Adipocyte (in vitro differentiated cells): ENCODE data around the gene DAB2.
A peak's percentile ranks its signal among the peaks of the same experiment; 100 is the strongest.

Experiments used
- DNase-seq: peaks from one replicate; pipeline ENCODE4 v3.0.0-alpha.2; 2015; ENCODE audit warnings: low read depth
- H3K27me3 ChIP-seq: replicated peaks from 2 replicates; pipeline ENCODE4 v1.7.0; 2013; ENCODE audit warnings: mild to moderate bottlenecking, low read length, moderate library complexity; ENCODE audit not compliant: control insufficient read depth, insufficient read depth
- H3K36me3 ChIP-seq: 2 replicates; pipeline ENCODE4 v1.7.0; 2013; ENCODE audit warnings: low read length, mild to moderate bottlenecking, moderate library complexity; ENCODE audit not compliant: control insufficient read depth, insufficient read depth, severe bottlenecking
- H3K4me1 ChIP-seq: 2 replicates; pipeline ENCODE4 v1.7.0; 2013; ENCODE audit warnings: mild to moderate bottlenecking, low read length, moderate library complexity; ENCODE audit not compliant: control insufficient read depth, insufficient read depth
- H3K4me3 ChIP-seq: 2 replicates; pipeline ENCODE4 v1.7.0; 2013; ENCODE audit warnings: mild to moderate bottlenecking, low read length, moderate library complexity
- H3K9ac ChIP-seq: 2 replicates; pipeline ENCODE4 v1.7.0; 2013; ENCODE audit warnings: mild to moderate bottlenecking, low read length, moderate library complexity
- H3K9me3 ChIP-seq: 2 replicates; pipeline ENCODE4 v1.7.0; 2013; ENCODE audit warnings: mild to moderate bottlenecking, low read length, moderate library complexity; ENCODE audit not compliant: control insufficient read depth

DAB2 gene

DNA sequence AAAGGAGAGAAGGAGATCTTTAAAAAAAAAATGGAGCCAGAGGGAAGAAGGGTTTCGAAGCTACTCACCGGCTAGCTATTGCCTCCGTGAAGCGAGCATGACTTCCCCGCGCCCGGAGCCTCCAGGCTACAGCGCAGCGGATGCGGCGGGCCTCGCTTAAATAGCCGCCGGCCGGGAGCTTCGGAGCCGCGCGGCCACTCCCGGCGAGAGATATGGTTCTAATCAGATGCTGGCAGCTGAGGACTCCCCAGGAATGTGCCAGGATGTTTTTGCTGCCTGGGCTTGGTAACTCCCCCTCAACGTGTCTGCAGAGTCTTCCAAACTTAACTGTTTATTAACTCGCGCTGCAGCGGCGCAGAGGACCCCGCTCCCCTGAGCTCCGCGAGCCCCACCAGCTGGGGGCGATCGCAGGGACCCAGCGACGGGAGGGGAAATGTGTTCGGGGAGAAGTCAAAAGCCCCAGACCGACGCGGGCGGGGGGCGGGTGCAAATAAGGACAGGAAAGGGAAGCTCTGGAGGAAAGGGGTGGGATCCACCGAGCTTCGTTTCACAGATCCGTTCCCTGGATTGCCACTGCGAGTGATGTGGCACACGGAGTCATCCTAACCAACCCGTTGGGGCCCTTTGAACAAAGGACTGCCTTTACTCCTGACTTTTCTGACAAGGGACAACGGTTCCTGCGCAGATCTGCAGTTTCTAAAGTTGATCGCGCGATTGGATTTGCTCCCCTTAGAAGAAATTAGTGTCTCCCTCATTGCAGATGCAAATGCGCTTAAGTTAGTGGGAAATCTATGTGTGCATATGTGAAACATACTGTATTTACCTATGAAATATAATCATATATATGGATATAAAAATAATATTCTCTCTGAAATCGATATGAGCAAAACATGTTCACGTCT is at the start of gene DAB2:
Gene DAB2, minus strand, starts transcription at position 245 of the 902 bp plus-strand sequence. CDS start 30,660 bp downstream, outside the sequence.
- Histone ChIP-seq H3K4me1 (peaks cover 55% of the 10 kb centered on the region), H3K9me3 (no peaks in the 10 kb centered on the region), H3K36me3 (peaks cover 5% of the 10 kb centered on the region), H3K9ac (peak within 1 kb of the TSS; percentile 98), H3K27me3 (no peaks in the 10 kb centered on the region), H3K4me3 (peak within 1 kb of the TSS; percentile 96)
- peak; percentile 97 for DNase-seq

GRCh38 chr5:39473156-39473775 is 48.5 kb upstream of the DAB2 start:
- Histone ChIP-seq H3K27me3 (no peaks in the 10 kb centered on the region), H3K4me1 (peaks cover 40% of the 10 kb centered on the region), H3K9ac (no peak overlapping the region), H3K4me3 (no peak overlapping the region), H3K36me3 (no peaks in the 10 kb centered on the region), H3K9me3 (no peaks in the 10 kb centered on the region)
- DNase-seq: peak; percentile 59

DNA sequence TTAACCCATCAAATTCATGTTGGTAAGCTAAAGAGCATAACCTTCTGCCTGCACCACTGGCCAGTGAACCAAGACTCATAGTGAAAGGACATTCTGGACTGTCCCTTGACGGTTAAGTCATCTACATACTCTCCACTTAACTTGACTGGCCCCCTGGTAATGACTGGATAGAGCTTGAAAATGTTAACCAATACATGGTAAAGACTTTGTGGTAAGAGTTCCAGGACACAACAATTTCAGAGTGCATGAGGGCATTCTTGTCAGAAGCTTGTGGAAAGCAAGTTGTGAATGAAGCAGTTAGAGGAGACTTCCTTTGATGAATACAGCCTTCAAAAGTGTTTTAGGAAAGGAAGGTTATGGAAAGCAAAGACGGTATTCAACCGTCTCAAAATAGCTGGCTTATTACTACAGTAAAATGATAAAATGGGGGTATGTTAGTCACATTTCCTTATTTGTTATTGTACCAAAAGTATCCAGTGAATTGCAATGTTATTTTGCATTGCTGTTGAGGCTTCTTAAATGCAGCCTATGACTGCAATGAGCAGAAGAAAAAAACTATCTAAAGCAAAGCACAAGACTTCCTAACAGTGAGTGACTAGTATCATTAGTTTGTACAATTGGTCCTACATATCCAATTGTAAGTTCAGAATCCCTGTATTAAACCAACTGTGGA is 47.2 kb upstream of the DAB2 start:
- no peaks in the 10 kb centered on the region for H3K27me3 ChIP-seq
- H3K9ac ChIP-seq: no peak overlapping the region
- peaks cover 36% of the 10 kb centered on the region for H3K4me1 ChIP-seq
- no peaks in the 10 kb centered on the region for H3K9me3 ChIP-seq
- no peak overlapping the region for H3K4me3 ChIP-seq
- H3K36me3 ChIP-seq: no peaks in the 10 kb centered on the region
- no peak for DNase-seq

DNA sequence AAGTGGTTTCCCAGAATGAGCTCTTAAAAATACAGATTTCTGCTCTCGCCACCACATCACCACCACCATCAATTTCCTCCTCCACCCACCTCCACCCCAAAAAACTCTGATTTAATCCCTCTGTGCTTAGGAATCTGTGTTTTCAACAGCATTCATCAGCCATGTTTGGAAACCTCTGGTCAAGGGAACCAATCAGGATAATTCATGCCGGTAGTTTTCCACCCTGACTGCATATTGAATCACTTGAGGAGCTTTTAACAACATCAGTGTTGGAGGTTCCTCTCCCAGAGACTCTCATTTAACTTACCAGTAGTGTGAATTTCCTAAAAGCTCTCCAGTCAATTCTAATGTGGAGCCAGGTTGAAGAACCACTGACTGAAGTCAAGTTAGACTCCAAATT is 46.0 kb upstream of the DAB2 start:
- Histone ChIP-seq H3K9ac (no peak overlapping the region), H3K4me1 (peaks cover 25% of the 10 kb centered on the region), H3K36me3 (no peaks in the 10 kb centered on the region), H3K4me3 (no peak overlapping the region), H3K9me3 (no peaks in the 10 kb centered on the region), H3K27me3 (no peaks in the 10 kb centered on the region)
- DNase-seq: no peak

DNA sequence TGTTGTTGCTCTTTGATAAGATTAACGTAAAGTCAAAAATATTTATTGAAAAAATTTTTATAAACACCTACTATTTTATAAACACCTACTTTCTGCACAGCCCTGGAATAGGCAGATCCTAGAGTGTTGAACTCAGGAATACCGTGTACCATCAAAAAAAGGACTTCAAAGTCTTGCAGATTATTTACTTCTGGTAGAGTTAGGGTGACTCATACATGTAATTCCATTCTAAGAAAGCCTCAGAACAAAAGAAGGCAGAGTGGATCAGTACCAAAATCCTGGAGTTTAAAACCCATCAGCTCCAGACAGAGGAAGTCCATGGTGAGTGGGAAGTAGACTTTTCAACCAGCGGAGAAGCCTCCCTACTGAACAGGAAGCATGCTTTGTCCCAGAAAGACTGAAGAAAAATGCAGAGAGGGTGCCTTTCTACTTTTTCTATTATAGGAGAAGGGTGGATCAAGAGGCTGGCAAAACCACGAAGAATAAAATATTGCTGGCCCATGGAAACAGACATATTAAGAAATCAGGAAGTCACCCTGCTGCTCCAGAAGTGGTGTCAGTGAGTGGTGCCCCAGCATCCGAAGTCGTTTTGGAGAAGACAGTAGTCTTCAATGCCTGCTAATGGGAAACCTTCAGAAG is 45.1 kb upstream of the DAB2 start:
- Histone ChIP-seq H3K27me3 (no peaks in the 10 kb centered on the region), H3K4me3 (no peak overlapping the region), H3K36me3 (no peaks in the 10 kb centered on the region), H3K9ac (no peak overlapping the region), H3K9me3 (no peaks in the 10 kb centered on the region), H3K4me1 (peaks cover 17% of the 10 kb centered on the region)
- DNase-seq: no peak

DNA sequence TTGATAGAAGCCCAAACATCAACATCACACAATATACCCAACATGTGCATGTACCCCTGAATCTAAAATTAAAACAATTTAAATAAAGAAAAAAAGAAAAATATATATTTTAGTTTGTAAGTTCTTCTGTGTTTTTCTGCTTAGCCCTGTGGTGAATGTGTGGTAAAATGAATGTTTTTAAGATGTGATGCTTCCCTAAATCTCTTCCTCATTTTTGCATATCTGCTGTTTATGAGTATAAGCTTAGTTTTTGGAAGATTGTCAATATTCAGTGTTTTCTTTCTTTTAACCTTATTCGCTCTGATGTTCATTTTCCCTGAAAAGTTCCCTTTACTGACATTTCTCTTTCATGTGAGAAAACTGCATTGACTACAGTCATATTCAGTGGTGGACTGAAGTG is 44.4 kb upstream of the DAB2 start:
- Histone ChIP-seq H3K9me3 (no peaks in the 10 kb centered on the region), H3K27me3 (no peaks in the 10 kb centered on the region), H3K4me3 (no peak overlapping the region), H3K4me1 (peaks cover 17% of the 10 kb centered on the region), H3K36me3 (no peaks in the 10 kb centered on the region), H3K9ac (no peak overlapping the region)
- no peak for DNase-seq

GRCh38 chr5:39466846-39467245 is 42.1 kb upstream of the DAB2 start:
- Histone ChIP-seq H3K4me3 (no peak overlapping the region), H3K9ac (no peak overlapping the region), H3K9me3 (no peaks in the 10 kb centered on the region), H3K36me3 (no peaks in the 10 kb centered on the region), H3K4me1 (peaks cover 9% of the 10 kb centered on the region), H3K27me3 (no peaks in the 10 kb centered on the region)
- DNase-seq: no peak

GRCh38 chr5:39465843-39466242 is 41.1 kb upstream of the DAB2 start:
- Histone ChIP-seq H3K4me1 (peaks cover 9% of the 10 kb centered on the region), H3K9me3 (no peaks in the 10 kb centered on the region), H3K36me3 (no peaks in the 10 kb centered on the region), H3K27me3 (no peaks in the 10 kb centered on the region), H3K9ac (no peak overlapping the region), H3K4me3 (no peak overlapping the region)
- DNase-seq: no peak

DNA sequence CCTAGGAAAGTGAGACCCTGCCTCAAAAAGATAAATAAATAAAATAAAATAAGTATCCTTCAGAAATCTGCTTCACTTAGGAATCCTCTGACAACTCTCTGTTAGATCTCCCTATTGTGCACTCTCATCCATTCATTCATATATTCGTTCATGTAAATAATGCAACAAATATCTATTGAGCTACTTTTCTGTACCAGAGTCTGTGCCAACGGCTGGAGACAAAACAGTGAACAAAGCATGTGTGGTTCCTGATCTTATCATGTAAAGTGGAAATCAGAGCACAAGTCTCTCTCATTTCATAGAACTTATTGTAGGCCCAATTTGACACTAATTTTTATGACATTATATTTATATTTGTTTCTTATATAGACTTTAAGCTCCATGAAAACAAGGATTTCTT is 40.3 kb upstream of the DAB2 start:
- Histone ChIP-seq H3K9me3 (no peaks in the 10 kb centered on the region), H3K36me3 (no peaks in the 10 kb centered on the region), H3K9ac (no peak overlapping the region), H3K4me3 (no peak overlapping the region), H3K27me3 (no peaks in the 10 kb centered on the region), H3K4me1 (peaks cover 9% of the 10 kb centered on the region)
- no peak for DNase-seq

DNA sequence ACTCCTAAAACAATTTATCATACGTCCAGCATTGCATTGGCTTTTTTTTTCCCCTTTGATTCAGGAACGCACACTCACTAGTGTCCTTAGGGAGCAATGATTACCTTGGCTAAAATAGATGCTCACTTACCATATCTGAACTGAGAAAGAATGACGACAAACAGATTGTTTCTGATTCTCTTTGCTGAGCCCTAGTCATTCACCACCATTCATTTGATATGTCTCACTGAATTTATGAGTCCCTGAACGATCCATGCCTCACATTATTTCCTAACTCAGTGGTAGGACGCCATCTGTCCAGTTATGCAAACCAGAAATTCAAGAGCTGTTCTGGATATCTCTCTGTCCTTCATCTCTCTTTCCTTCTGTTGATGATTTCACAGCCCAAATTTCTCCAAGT is 39.3 kb upstream of the DAB2 start:
- Histone ChIP-seq H3K27me3 (no peaks in the 10 kb centered on the region), H3K9ac (no peak overlapping the region), H3K4me1 (peaks cover 9% of the 10 kb centered on the region), H3K36me3 (no peaks in the 10 kb centered on the region), H3K9me3 (no peaks in the 10 kb centered on the region), H3K4me3 (peak overlapping the region; percentile 52)
- DNase-seq: no peak

DNA sequence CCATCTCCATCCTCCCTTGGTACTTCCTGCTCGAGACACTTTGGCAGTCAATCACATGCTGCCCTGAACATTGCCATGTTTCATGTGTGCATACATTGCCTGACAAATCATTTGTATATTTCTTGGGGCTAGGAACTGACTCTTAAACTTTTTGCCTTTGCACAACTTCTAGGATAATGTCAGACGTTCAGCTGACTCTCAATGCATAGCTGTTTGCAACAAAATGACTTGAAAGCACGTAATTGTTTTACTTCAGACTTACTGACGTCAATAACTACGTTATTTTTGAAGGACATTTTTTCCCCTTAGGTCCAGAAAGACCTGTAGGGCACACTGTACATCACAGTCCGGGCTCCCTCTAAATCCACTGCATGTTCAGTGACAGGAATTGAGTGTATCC is 37.4 kb upstream of the DAB2 start:
- peaks cover 9% of the 10 kb centered on the region for H3K4me1 ChIP-seq
- H3K4me3 ChIP-seq: no peak overlapping the region
- H3K9ac ChIP-seq: no peak overlapping the region
- no peaks in the 10 kb centered on the region for H3K36me3 ChIP-seq
- no peaks in the 10 kb centered on the region for H3K9me3 ChIP-seq
- no peak for DNase-seq
- no peaks in the 10 kb centered on the region for H3K27me3 ChIP-seq
